DND-41 (cell line): Measurements from ENCODE around the gene ECI1.
"Not testable (repeated sequence)": the region's sequence is repeated elsewhere in the genome, so short reads cannot be mapped to it uniquely, and the experiment has no call there.

Experiments
- EZH2 ChIP-seq: IDR thresholded peaks from 3 replicates; pipeline ENCODE4 v1.6.1; 2012; ENCODE audit warnings: borderline replicate concordance, low read depth, mild to moderate bottlenecking, moderate library complexity, low read length, inconsistent platforms; ENCODE audit not compliant: severe bottlenecking
- TF ChIP-seq, protein P1 (sequence below): IDR thresholded peaks from 2 replicates; pipeline ENCODE4 v1.5.1; 2012; ENCODE audit warnings: borderline replicate concordance, low read length, moderate library complexity, mild to moderate bottlenecking; ENCODE audit not compliant: poor library complexity, severe bottlenecking; ENCODE audit errors: extremely low read depth

DNA sequence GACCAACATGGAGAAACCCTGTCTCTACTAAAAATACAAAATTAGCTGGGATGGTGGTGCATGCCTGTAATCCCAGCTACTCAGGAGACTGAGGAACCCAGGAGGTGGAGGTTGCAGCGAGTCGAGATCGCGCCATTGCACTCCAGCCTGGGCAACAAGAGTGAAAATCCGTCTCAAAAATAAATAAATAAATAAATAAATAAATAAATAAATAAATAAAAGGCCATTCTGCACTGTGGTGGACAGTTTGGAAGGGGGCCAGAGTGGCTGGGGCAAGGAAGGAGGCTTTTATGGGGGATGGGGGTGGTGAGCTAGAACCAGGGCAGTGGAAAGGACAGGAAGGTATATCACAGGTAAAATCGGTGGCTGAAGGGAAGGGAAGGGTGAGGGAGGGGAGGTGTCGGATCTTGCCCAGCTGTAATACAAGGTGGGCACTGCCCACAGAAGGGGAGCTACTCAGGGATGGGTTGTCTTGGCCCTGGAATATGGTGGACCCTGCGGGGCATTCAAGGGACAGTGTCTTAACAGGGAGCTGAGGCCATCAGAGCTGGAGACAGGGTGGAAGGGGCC is 48.2 kb downstream of the ECI1 start:
- TF ChIP-seq EZH2 = not testable (repeated sequence)
- TF ChIP-seq, protein P1, sequence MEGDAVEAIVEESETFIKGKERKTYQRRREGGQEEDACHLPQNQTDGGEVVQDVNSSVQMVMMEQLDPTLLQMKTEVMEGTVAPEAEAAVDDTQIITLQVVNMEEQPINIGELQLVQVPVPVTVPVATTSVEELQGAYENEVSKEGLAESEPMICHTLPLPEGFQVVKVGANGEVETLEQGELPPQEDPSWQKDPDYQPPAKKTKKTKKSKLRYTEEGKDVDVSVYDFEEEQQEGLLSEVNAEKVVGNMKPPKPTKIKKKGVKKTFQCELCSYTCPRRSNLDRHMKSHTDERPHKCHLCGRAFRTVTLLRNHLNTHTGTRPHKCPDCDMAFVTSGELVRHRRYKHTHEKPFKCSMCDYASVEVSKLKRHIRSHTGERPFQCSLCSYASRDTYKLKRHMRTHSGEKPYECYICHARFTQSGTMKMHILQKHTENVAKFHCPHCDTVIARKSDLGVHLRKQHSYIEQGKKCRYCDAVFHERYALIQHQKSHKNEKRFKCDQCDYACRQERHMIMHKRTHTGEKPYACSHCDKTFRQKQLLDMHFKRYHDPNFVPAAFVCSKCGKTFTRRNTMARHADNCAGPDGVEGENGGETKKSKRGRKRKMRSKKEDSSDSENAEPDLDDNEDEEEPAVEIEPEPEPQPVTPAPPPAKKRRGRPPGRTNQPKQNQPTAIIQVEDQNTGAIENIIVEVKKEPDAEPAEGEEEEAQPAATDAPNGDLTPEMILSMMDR = not testable (repeated sequence)
